WTC11 (cell line): ENCODE measurements around the gene GDPD4. TPM values are rescaled to one million over a fixed set of nuclear protein-coding genes. Genes with fewer than 3 reads are reported as not detected.
A peak's percentile ranks its signal among the peaks of the same experiment; 100 is the strongest.

Source experiments
- ATAC-seq: fragments of 200-7000 bp; cut with Tn5 transposase; 2 replicates; pipeline ENCODE4 v1.10.0; 2021; ENCODE audit warnings: mild to moderate bottlenecking, moderate library complexity
- CTCF ChIA-PET: fragments of 300-600 bp; sonication (Branson Sonifier 250); formaldehyde crosslinking; loops from one replicate; lab custom pipeline; 2021; ENCODE audit warnings: antibody characterized with exemption; lab: Charles Lee
- POLR2A ChIA-PET: fragments of 350-600 bp; sonication (Branson Sonifier 250); formaldehyde crosslinking; loops from one replicate; lab custom pipeline; 2021; ENCODE audit warnings: antibody characterized with exemption; lab: Charles Lee
- DNase-seq: peaks from one replicate; pipeline ENCODE4 v3.0.0; 2021; ENCODE audit warnings: low spot score
- H3K27ac Mint-ChIP-seq: 2 replicates; pipeline ENCODE4 v1.8.0; 2021; ENCODE audit warnings: mixed read lengths
- H3K27me3 Mint-ChIP-seq: 2 replicates; pipeline ENCODE4 v1.8.0; 2021; ENCODE audit warnings: low read depth, mild to moderate bottlenecking, moderate library complexity, mixed read lengths
- H3K36me3 Mint-ChIP-seq: 2 replicates; pipeline ENCODE4 v1.8.0; 2021; ENCODE audit warnings: mixed read lengths
- H3K4me1 Mint-ChIP-seq: 2 replicates; pipeline ENCODE4 v1.8.0; 2022; ENCODE audit warnings: mixed read lengths
- H3K4me3 Mint-ChIP-seq: 2 replicates; pipeline ENCODE4 v1.8.0; 2021; ENCODE audit warnings: mild to moderate bottlenecking, moderate library complexity, mixed read lengths
- H3K9me3 Mint-ChIP-seq: 2 replicates; pipeline ENCODE4 v1.8.0; 2021; ENCODE audit warnings: mixed read lengths
- ATF1 ChIP-seq: sonication (generic); formaldehyde crosslinking; IDR thresholded peaks from 2 replicates; pipeline ENCODE4 v1.8.1; 2023; ENCODE audit warnings: mild to moderate bottlenecking, moderate library complexity, missing genetic modification reagents
- ETV6 ChIP-seq: sonication (generic); formaldehyde crosslinking; IDR thresholded peaks from 2 replicates; pipeline ENCODE4 v1.8.1; 2022; ENCODE audit warnings: mild to moderate bottlenecking, missing genetic modification reagents
- GABPB1 ChIP-seq: sonication (generic); formaldehyde crosslinking; IDR thresholded peaks from 2 replicates; pipeline ENCODE4 v1.8.1; 2023; ENCODE audit warnings: mild to moderate bottlenecking, missing genetic modification reagents
- GRHL2 ChIP-seq: fragments of 250-450 bp; sonication (Bioruptor Pico); IDR thresholded peaks from 2 replicates; pipeline ENCODE4 v1.8.0; 2022; ENCODE audit warnings: mild to moderate bottlenecking, moderate library complexity; ENCODE audit not compliant: insufficient replicate concordance, severe bottlenecking
- KAT7 ChIP-seq: sonication (generic); formaldehyde crosslinking; IDR thresholded peaks from 2 replicates; pipeline ENCODE4 v1.8.1; 2023; ENCODE audit warnings: missing genetic modification reagents, mild to moderate bottlenecking, borderline replicate concordance
- SP1 ChIP-seq: sonication (generic); formaldehyde crosslinking; conservative IDR thresholded peaks from 2 replicates; pipeline ENCODE4 v1.8.1; 2022; ENCODE audit warnings: missing genetic modification reagents
- TP53 ChIP-seq: sonication (generic); formaldehyde crosslinking; IDR thresholded peaks from 2 replicates; pipeline ENCODE4 v1.8.1; 2023; ENCODE audit warnings: mild to moderate bottlenecking, missing genetic modification reagents
- ZNF138 ChIP-seq: sonication (generic); formaldehyde crosslinking; conservative IDR thresholded peaks from 2 replicates; pipeline ENCODE4 v1.8.1; 2022; ENCODE audit warnings: mild to moderate bottlenecking, moderate library complexity, missing genetic modification reagents
- ZNF423 ChIP-seq: fragments of 250-450 bp; sonication (Bioruptor Pico); IDR thresholded peaks from 2 replicates; pipeline ENCODE4 v2.1.2; 2022; ENCODE audit warnings: mild to moderate bottlenecking, moderate library complexity
- total RNA-seq: library from RNA; stranded (reverse); gene quantifications from 3 replicates; pipeline ENCODE4 v1.2.3, GENCODE V29; 2021
- TF ChIP-seq, protein P1 (sequence below): sonication (generic); formaldehyde crosslinking; IDR thresholded peaks from 2 replicates; pipeline ENCODE4 v1.8.1; 2023; ENCODE audit warnings: mild to moderate bottlenecking, missing genetic modification reagents
- TF ChIP-seq, protein P2 (sequence below): sonication (generic); formaldehyde crosslinking; IDR thresholded peaks from 2 replicates; pipeline ENCODE4 v1.8.0; 2023; ENCODE audit warnings: mild to moderate bottlenecking, missing genetic modification reagents
- TF ChIP-seq, protein P3 (sequence below): sonication (generic); formaldehyde crosslinking; IDR thresholded peaks from 2 replicates; pipeline ENCODE4 v1.8.0; 2022; ENCODE audit warnings: mild to moderate bottlenecking, missing genetic modification reagents
- TF ChIP-seq, protein P4 (sequence below): fragments of 250-450 bp; sonication (Bioruptor Pico); IDR thresholded peaks from 2 replicates; pipeline ENCODE4 v1.9.0; 2021; ENCODE audit warnings: mild to moderate bottlenecking
- TF ChIP-seq, protein P5 (sequence below): sonication (generic); formaldehyde crosslinking; IDR thresholded peaks from 2 replicates; pipeline ENCODE4 v1.8.0; 2022; ENCODE audit warnings: mild to moderate bottlenecking, missing genetic modification reagents
- TF ChIP-seq, protein P6 (sequence below): sonication (generic); formaldehyde crosslinking; IDR thresholded peaks from 2 replicates; pipeline ENCODE4 v1.8.1; 2022; ENCODE audit warnings: missing genetic modification reagents, borderline replicate concordance
- TF ChIP-seq, protein P7 (sequence below): sonication (generic); formaldehyde crosslinking; IDR thresholded peaks from 2 replicates; pipeline ENCODE4 v1.8.0; 2022; ENCODE audit warnings: mild to moderate bottlenecking, missing genetic modification reagents

GDPD4 gene
- total RNA-seq, 1 experiment from 2014 or later = not detected

DNA sequence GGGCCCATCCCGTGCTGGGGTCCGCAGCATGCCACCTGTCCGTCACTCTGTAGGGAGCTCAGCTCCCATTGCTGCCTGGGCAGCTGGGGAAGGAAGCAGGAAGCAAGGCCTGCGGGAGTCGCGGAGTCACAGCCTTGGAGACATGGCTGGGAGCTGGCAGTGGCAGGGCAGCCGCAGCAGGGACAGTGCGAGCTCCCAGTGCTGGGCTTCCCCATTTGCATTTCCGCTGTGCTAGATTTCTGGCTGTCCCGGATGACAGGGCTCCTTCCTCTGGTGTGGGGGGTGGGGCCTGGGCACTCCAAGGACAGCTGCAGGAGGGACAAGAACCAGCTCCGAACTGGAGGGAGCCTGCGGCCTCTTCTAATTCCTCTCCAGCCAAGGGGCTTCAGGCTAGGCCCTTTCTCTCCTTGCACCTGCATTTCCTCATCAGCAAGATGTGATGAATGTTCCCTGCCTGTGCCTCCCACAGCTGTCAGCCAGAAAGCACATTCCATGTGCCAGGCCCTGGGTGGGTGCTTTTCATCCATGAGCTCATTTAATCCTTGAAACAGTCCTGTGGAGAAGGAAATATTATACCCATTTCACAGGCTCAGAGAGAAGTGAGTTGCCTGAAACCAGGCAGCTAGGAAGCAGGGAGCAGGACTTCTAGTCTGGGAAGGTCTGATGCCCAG lies 125.5 kb downstream of the GDPD4 start:
- ChIA-PET POLR2A (interaction anchor here (0.6 to 1.2 kb wide), 3 partner anchors 28 to 57 kb away, joined by 3 to 5 read pairs (median 4); no protein-coding TSS in a partner anchor), CTCF (interaction anchor here (0.7 to 10.1 kb wide), 18 partner anchors 12 to 454 kb away, joined by 3 to 121 read pairs (median 6); partner anchors contain the start of genes CAPN5 and MYO7A)
- Mint-ChIP-seq H3K9me3 (peaks cover 4% of the 10 kb centered on the region), H3K36me3 (no peaks in the 10 kb centered on the region; the same call in 1 of the 2 replicates), H3K27ac (peak overlapping the region; percentile 88), H3K4me1 (peaks cover 54% of the 10 kb centered on the region), H3K4me3 (no peak overlapping the region), H3K27me3 (peaks cover 8% of the 10 kb centered on the region; the same call in 1 of the 2 replicates)
- peak; percentile 76 for ATAC-seq
- TF ChIP-seq GABPB1 (CRISPR knock-in tag) = no peak
- 0 out of 2 replicates have a peak, but pooled peaks have one; percentile 36 for TF ChIP-seq SP1 (CRISPR knock-in tag)
- TF ChIP-seq ZNF423 (CRISPR knock-in tag) = peak; percentile 97
- TF ChIP-seq ETV6 (CRISPR knock-in tag) = peak; percentile 96; the same call in 1 of the 2 replicates
- TF ChIP-seq ZNF138 (CRISPR knock-in tag) = peak; percentile 87
- TF ChIP-seq, protein P1, sequence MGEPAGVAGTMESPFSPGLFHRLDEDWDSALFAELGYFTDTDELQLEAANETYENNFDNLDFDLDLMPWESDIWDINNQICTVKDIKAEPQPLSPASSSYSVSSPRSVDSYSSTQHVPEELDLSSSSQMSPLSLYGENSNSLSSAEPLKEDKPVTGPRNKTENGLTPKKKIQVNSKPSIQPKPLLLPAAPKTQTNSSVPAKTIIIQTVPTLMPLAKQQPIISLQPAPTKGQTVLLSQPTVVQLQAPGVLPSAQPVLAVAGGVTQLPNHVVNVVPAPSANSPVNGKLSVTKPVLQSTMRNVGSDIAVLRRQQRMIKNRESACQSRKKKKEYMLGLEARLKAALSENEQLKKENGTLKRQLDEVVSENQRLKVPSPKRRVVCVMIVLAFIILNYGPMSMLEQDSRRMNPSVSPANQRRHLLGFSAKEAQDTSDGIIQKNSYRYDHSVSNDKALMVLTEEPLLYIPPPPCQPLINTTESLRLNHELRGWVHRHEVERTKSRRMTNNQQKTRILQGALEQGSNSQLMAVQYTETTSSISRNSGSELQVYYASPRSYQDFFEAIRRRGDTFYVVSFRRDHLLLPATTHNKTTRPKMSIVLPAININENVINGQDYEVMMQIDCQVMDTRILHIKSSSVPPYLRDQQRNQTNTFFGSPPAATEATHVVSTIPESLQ (CRISPR knock-in tag) = no peak
- 0 out of 2 replicates have a peak, but pooled peaks have one; percentile 38 for TF ChIP-seq TP53 (CRISPR knock-in tag)
- TF ChIP-seq, protein P2, sequence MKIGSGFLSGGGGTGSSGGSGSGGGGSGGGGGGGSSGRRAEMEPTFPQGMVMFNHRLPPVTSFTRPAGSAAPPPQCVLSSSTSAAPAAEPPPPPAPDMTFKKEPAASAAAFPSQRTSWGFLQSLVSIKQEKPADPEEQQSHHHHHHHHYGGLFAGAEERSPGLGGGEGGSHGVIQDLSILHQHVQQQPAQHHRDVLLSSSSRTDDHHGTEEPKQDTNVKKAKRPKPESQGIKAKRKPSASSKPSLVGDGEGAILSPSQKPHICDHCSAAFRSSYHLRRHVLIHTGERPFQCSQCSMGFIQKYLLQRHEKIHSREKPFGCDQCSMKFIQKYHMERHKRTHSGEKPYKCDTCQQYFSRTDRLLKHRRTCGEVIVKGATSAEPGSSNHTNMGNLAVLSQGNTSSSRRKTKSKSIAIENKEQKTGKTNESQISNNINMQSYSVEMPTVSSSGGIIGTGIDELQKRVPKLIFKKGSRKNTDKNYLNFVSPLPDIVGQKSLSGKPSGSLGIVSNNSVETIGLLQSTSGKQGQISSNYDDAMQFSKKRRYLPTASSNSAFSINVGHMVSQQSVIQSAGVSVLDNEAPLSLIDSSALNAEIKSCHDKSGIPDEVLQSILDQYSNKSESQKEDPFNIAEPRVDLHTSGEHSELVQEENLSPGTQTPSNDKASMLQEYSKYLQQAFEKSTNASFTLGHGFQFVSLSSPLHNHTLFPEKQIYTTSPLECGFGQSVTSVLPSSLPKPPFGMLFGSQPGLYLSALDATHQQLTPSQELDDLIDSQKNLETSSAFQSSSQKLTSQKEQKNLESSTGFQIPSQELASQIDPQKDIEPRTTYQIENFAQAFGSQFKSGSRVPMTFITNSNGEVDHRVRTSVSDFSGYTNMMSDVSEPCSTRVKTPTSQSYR (CRISPR knock-in tag) = 0 out of 2 replicates have a peak, but pooled peaks have one; percentile 16
- peak; percentile 66 for DNase-seq

DNA sequence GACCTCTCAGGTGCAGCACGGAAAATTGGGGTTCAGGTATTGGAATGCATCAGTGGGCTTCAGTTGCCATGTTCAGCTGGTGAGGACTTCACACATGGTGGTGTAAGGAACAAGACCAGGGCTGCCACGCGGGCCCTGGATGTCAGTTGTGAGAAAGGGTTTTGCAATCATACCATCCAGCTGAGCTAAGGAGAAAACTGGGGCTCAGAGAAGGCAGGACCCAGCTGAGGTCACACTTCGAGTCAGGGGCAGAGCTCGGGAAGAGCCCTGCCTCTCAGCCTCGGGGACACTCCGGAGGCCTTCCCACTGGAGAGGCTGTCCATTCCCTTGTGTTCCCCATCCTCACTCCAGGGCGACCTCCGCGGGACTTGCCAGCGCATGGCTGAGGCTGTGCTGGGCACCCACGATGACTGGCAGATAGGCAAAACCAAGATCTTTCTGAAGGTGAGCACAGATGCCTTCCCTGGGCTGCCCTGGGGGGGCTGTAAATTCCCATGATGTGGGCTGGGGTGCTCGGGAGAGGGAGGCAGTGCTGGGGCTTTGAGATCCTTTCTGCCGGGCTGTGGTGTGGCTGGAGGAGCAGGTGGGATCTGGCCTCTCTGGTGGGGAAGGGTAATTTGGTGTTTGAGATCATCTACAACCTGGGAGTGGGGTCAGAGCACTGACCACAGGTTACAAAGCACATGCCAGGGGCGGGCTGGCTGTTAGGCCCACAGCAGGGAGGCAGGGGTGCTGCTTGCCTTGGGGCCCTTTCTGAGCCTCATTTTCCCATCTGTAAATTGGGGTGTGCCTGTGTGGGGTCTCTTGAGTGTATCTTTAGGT lies 126.3 kb downstream of the GDPD4 start:
- Mint-ChIP-seq H3K36me3 (no peaks in the 10 kb centered on the region; the same call in 1 of the 2 replicates), H3K9me3 (peaks cover 4% of the 10 kb centered on the region), H3K27me3 (peaks cover 8% of the 10 kb centered on the region; the same call in 1 of the 2 replicates), H3K4me3 (no peak overlapping the region), H3K4me1 (peaks cover 62% of the 10 kb centered on the region), H3K27ac (peak overlapping the region; percentile 88)
- TF ChIP-seq GRHL2 (CRISPR knock-in tag) = no peak
- TF ChIP-seq, protein P3, sequence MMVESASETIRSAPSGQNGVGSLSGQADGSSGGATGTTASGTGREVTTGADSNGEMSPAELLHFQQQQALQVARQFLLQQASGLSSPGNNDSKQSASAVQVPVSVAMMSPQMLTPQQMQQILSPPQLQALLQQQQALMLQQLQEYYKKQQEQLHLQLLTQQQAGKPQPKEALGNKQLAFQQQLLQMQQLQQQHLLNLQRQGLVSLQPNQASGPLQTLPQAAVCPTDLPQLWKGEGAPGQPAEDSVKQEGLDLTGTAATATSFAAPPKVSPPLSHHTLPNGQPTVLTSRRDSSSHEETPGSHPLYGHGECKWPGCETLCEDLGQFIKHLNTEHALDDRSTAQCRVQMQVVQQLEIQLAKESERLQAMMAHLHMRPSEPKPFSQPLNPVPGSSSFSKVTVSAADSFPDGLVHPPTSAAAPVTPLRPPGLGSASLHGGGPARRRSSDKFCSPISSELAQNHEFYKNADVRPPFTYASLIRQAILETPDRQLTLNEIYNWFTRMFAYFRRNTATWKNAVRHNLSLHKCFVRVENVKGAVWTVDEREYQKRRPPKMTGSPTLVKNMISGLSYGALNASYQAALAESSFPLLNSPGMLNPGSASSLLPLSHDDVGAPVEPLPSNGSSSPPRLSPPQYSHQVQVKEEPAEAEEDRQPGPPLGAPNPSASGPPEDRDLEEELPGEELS (CRISPR knock-in tag) = no peak
- TF ChIP-seq, protein P4, sequence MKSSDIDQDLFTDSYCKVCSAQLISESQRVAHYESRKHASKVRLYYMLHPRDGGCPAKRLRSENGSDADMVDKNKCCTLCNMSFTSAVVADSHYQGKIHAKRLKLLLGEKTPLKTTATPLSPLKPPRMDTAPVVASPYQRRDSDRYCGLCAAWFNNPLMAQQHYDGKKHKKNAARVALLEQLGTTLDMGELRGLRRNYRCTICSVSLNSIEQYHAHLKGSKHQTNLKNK = no peak
- TF ChIP-seq, protein P5, sequence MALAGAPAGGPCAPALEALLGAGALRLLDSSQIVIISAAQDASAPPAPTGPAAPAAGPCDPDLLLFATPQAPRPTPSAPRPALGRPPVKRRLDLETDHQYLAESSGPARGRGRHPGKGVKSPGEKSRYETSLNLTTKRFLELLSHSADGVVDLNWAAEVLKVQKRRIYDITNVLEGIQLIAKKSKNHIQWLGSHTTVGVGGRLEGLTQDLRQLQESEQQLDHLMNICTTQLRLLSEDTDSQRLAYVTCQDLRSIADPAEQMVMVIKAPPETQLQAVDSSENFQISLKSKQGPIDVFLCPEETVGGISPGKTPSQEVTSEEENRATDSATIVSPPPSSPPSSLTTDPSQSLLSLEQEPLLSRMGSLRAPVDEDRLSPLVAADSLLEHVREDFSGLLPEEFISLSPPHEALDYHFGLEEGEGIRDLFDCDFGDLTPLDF (CRISPR knock-in tag) = no peak
- TF ChIP-seq, protein P6, sequence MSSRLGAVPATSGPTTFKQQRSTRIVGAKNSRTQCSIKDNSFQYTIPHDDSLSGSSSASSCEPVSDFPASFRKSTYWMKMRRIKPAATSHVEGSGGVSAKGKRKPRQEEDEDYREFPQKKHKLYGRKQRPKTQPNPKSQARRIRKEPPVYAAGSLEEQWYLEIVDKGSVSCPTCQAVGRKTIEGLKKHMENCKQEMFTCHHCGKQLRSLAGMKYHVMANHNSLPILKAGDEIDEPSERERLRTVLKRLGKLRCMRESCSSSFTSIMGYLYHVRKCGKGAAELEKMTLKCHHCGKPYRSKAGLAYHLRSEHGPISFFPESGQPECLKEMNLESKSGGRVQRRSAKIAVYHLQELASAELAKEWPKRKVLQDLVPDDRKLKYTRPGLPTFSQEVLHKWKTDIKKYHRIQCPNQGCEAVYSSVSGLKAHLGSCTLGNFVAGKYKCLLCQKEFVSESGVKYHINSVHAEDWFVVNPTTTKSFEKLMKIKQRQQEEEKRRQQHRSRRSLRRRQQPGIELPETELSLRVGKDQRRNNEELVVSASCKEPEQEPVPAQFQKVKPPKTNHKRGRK (CRISPR knock-in tag) = no peak
- TF ChIP-seq ATF1 (CRISPR knock-in tag) = no peak
- TF ChIP-seq, protein P7, sequence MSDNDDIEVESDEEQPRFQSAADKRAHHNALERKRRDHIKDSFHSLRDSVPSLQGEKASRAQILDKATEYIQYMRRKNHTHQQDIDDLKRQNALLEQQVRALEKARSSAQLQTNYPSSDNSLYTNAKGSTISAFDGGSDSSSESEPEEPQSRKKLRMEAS (CRISPR knock-in tag) = 0 out of 2 replicates have a peak, but pooled peaks have one; percentile 36
- no peak for TF ChIP-seq KAT7 (CRISPR knock-in tag)
- CTCF ChIA-PET = interaction anchor here (0.7 to 10.1 kb wide), 26 partner anchors 12 to 453 kb away, joined by 3 to 121 read pairs (median 5); partner anchors contain the start of gene MYO7A
- POLR2A ChIA-PET = interaction anchor here (1.0 to 1.4 kb wide), 3 partner anchors 27 to 48 kb away, joined by 3 to 5 read pairs (median 3); no protein-coding TSS in a partner anchor
- ATAC-seq (0 out of 2 replicates have a peak, but pooled peaks have one; percentile 1), DNase-seq (no peak)
